ES-I3 (cell line): ENCODE data around the gene ANKS6.

Experiments used
- H3K36me3 ChIP-seq: 2 replicates; pipeline ENCODE4 v1.6.1; 2013; ENCODE audit warnings: mild to moderate bottlenecking, low read length, control low read depth, moderate library complexity; ENCODE audit not compliant: insufficient read depth
- H3K4me1 ChIP-seq: 2 replicates; pipeline ENCODE4 v1.6.1; 2013; ENCODE audit warnings: mild to moderate bottlenecking, control low read depth, low read length; ENCODE audit not compliant: insufficient read depth
- H3K9ac ChIP-seq: 2 replicates; pipeline ENCODE4 v1.6.1; 2013; ENCODE audit warnings: low read depth, mild to moderate bottlenecking, low read length, moderate library complexity
- H3K9me3 ChIP-seq: 2 replicates; pipeline ENCODE4 v1.6.1; 2013; ENCODE audit warnings: mild to moderate bottlenecking, low read length, moderate library complexity; ENCODE audit not compliant: control insufficient read depth, insufficient read depth

Gene ANKS6

DNA sequence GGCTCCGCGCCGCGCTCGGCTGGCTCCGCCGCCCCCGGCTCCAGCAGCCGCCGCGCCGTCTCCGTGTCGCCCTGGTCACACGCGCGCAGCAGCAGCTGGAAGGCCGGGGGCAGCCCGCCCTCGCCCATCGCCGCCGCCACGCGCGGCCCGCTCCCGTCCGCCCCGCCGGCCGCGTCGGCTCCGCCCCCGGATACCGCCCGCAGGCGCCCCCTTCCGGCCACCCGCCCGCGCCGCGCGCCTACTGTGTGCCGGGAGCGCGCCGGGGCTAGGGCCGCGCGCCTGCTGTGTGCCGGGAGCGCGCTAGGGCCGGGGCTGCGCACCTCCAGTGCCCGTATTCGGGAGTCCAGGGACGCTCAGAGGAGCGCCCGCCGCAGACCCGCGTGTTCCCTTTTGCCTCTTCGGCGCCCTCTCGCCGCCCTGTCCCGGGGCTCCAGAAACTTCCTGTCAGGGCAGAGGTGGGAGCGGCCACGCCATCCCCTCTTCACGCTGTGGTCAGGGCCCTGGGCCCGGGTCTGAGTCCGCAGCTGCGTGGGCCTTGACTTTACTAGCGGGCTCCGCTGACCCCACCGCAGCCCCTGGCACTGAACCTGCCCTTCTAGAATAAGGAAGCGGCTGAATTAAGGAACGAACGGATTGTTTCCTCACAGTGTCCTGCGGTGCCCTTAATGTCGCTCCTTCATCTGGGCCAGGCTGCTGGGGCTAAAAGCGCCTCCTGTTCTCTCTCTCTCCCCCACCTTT lies at the start of gene ANKS6:
ANKS6 (minus strand) TSS at position 192 of the 738 bp plus-strand sequence; CDS start at position 128, 64 bp downstream.
- H3K36me3 ChIP-seq = no peaks in the 10 kb centered on the region
- peaks cover 2% of the 10 kb centered on the region; the same call in 1 of the 2 replicates for H3K9me3 ChIP-seq
- H3K9ac ChIP-seq = peak within 1 kb of the TSS; percentile 75
- H3K4me1 ChIP-seq = peaks cover 11% of the 10 kb centered on the region

DNA sequence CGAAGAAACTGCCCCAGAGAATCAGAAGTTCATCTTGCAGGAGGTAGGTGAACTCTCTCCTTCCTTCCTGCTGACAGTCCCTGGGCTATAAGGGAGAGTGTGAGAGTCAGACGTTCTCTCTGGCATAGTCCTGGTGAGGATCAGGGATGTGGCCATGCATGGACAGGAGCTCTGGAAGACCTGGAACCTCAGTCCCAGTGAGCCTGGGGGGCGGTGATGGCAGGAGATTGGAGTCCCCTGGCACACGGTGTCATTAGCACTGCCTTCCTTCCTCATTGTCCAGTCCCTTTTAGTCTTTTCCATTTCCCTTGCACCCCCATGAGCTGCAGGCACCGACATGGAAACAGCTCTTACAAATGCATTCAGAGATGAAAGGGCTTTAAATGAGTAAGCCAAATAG lies 49.7 kb upstream of the ANKS6 start:
- Histone ChIP-seq H3K9ac (no peak overlapping the region), H3K9me3 (no peaks in the 10 kb centered on the region), H3K4me1 (no peaks in the 10 kb centered on the region; the same call in 1 of the 2 replicates), H3K36me3 (no peaks in the 10 kb centered on the region)

DNA sequence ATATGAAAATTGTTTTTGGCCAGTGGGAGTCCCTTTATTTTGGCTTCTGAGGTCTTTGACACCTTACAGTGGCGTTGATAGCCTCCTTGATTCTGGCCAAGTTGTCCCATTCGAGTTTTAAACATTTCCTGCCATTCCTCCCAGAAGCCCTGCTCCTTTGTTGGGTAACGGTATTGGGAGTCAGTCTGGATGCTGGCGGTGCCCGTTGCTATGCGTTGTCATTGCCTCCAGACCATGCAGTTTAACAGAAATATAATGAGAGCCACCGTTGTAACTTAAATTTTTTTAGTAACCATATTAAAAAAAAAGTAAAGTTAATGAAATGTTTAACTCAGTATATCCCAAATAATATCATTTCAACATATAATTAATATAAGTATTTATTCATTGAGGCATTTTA lies 46.2 kb upstream of the ANKS6 start:
- no peaks in the 10 kb centered on the region for H3K9me3 ChIP-seq
- H3K36me3 ChIP-seq = no peaks in the 10 kb centered on the region
- no peak overlapping the region for H3K9ac ChIP-seq
- peaks cover 3% of the 10 kb centered on the region; the same call in 1 of the 2 replicates for H3K4me1 ChIP-seq

DNA sequence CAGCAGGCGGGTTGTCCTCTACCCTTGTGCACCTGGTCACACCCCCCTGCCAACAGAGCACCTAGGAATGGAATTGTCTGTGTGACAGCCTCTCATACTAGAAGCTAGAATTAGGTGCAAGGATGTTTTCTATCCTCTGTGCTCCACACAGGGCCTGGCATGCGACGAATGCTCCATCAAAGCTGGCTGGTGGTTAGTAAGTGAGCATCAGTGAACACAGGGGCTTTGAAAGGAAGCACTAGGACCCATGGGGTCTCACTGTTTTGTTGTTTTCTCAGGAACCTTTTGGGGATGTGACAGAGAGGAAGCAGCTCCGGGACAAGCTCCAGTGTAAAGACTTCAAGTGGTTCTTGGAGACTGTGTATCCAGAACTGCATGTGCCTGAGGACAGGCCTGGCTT lies 43.4 kb upstream of the ANKS6 start:
- no peaks in the 10 kb centered on the region for H3K9me3 ChIP-seq
- H3K4me1 ChIP-seq = peaks cover 3% of the 10 kb centered on the region; the same call in 1 of the 2 replicates
- no peak overlapping the region for H3K9ac ChIP-seq
- H3K36me3 ChIP-seq = no peaks in the 10 kb centered on the region

- Histone ChIP-seq H3K4me1 (peaks cover 3% of the 10 kb centered on the region; the same call in 1 of the 2 replicates), H3K9ac (no peak overlapping the region), H3K36me3 (no peaks in the 10 kb centered on the region), H3K9me3 (no peaks in the 10 kb centered on the region)
Observed at GRCh38 chr9:98838868-98839565, 42.7 kb upstream of the ANKS6 start.

DNA sequence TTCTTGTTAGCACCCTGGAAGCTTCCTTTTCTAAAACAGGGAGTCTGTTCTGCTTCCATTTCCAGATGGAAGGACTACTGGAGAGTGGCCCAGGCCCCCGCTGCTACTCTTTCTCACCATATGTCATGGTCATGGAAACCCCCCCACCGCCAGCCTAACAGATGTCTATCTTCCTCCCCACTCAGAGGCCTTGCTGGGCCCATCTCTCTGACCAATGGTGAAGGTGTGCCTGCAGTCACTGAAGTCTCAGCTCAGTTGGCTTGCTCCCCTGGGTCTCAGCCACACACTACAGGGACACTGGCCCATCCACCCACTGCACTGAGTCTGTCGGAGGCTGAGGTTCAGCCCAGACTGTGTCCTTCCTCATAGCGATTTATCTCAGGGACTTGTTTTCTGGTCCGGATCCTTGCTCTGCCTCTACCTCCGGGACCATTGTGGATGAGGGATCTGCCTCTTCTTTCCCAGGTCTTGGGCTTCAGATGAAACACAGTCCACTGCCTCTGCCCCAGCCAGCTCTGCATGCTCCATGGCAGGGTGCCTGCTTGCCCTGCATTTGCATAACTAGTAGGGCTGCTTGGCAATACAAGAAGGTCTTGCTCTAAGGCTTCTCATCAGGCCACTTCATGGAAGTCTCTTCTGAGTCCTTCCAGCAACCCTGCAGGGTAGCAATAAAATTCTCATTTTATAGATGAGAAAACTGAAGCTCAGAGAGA lies 42.0 kb upstream of the ANKS6 start:
- Histone ChIP-seq H3K4me1 (peaks cover 3% of the 10 kb centered on the region; the same call in 1 of the 2 replicates), H3K36me3 (no peaks in the 10 kb centered on the region), H3K9ac (no peak overlapping the region), H3K9me3 (no peaks in the 10 kb centered on the region)

- H3K9ac ChIP-seq = no peak overlapping the region
- H3K4me1 ChIP-seq = peaks cover 3% of the 10 kb centered on the region; the same call in 1 of the 2 replicates
- H3K36me3 ChIP-seq = no peaks in the 10 kb centered on the region
- no peaks in the 10 kb centered on the region for H3K9me3 ChIP-seq
Observed at GRCh38 chr9:98837516-98837915, 41.2 kb upstream of the ANKS6 start.

- Histone ChIP-seq H3K4me1 (peaks cover 3% of the 10 kb centered on the region; the same call in 1 of the 2 replicates), H3K9me3 (no peaks in the 10 kb centered on the region), H3K36me3 (no peaks in the 10 kb centered on the region), H3K9ac (no peak overlapping the region)
Observed at GRCh38 chr9:98836206-98836605, 39.9 kb upstream of the ANKS6 start.

- Histone ChIP-seq H3K36me3 (no peaks in the 10 kb centered on the region), H3K4me1 (no peaks in the 10 kb centered on the region), H3K9me3 (no peaks in the 10 kb centered on the region), H3K9ac (no peak overlapping the region)
Observed at GRCh38 chr9:98834386-98834785, 38.0 kb upstream of the ANKS6 start.

DNA sequence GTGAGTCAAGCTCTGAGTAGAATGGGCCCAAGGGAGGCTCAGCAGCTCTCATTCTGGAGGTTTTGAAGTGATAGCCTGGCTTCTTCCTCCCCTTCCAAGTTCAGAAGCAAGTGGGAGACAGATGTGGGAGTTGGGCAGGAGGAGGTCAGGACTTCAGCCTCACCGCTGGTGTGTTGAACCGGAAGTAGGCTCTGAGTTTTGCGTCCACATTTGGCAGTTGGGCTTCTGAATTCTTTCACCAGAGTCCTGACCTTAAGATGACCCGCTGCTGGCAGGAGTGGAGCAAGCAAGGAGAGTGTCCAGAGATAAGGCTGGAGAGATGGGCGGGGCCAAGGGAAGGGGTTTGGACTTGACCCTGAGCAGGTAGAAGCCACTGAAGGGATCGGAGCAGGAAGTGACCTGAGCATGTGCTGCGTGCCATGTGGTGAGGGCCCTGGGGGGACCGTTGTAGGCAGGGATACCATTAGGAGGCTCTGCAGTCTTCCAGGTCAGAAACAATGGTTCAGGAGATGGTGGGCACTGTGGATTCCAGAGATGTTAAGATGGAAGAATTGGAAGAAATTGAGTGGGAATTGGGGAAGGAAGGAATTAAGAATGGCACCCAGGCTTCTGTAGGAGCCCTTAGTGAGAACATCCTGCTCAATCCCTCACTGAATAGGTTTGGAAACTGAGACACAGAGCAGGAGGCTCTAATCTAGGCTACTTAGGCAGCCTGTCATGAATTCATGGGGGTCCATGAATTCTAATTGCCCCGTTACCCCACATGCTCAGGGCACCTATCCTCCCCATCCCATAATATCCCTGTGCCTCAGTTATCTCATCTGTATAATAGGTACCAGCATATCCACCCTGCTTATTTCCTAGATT lies 37.0 kb upstream of the ANKS6 start:
- Histone ChIP-seq H3K9ac (no peak overlapping the region), H3K9me3 (no peaks in the 10 kb centered on the region), H3K4me1 (no peaks in the 10 kb centered on the region), H3K36me3 (no peaks in the 10 kb centered on the region)

DNA sequence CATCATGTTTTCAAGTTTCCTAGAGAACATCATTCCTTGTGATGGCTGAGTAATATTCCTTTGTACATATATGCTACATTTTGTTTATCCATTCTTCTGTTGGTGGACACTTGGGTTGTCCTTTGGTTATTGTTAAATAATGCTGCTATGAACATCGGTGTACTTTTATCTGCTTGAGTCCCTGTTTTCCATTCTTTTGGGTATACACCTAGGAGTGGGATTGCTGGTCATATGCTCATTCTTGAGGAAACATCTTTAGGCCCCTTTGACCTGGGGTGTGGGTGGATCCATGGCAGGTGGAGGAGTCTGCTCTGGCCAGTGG lies 36.4 kb upstream of the ANKS6 start:
- Histone ChIP-seq H3K36me3 (no peaks in the 10 kb centered on the region), H3K9ac (no peak overlapping the region), H3K9me3 (no peaks in the 10 kb centered on the region), H3K4me1 (no peaks in the 10 kb centered on the region)

DNA sequence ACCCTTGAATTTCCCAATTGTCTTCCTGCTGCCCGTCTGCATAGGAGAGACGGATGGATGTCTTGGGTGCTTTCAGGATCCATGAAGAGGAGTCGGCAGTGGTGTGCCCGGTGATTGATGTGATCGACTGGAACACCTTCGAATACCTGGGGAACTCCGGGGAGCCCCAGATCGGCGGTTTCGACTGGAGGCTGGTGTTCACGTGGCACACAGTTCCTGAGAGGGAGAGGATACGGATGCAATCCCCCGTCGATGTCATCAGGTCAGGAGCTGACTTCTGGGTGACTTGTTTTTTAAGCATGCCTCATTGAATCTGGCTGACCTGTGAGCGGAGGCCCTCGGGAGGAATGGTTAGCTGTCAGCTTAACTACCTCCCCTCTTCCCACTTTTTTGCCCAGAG lies 35.3 kb upstream of the ANKS6 start:
- Histone ChIP-seq H3K4me1 (no peaks in the 10 kb centered on the region), H3K36me3 (no peaks in the 10 kb centered on the region), H3K9me3 (no peaks in the 10 kb centered on the region), H3K9ac (no peak overlapping the region)

- Histone ChIP-seq H3K4me1 (no peaks in the 10 kb centered on the region), H3K9ac (no peak overlapping the region), H3K36me3 (no peaks in the 10 kb centered on the region), H3K9me3 (no peaks in the 10 kb centered on the region)
Observed at GRCh38 chr9:98830554-98830953, 34.2 kb upstream of the ANKS6 start.

GRCh38 chr9:98829766-98830165 lies 33.4 kb upstream of the ANKS6 start:
- Histone ChIP-seq H3K9ac (no peak overlapping the region), H3K4me1 (no peaks in the 10 kb centered on the region), H3K9me3 (no peaks in the 10 kb centered on the region), H3K36me3 (no peaks in the 10 kb centered on the region)
